ENCODE data around the gene SERPINB7.

SERPINB7 gene

DNA sequence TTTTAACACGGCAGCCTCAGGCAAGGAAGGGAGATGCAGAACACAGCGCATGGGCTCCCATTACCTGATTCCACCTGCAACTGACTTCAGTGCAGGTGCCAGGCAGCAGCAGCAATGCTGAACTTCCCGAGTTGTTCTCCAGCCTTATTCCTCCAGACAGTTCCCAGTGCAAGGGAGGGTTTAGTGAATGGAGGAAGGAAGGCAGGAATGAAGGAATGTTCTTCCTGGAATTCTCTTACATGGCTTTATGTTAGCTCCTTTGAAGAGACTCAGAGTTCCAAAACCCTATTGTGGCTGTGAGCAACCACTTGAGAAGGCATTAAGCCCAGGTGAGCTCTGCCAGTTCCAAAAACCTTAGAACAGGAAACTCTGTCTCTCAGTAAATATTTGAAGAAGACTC, 45.5 kb downstream of the SERPINB7 start:
- H3K27me3 Mint-ChIP-seq (ENCODE audit: low read depth, poor library complexity) = no peaks in the 10 kb centered on the region
- no peak overlapping the region for H3K4me3 Mint-ChIP-seq
- H3K27ac Mint-ChIP-seq = no peak overlapping the region
- DNase-seq = no peak
- TF ChIP-seq, protein P1, sequence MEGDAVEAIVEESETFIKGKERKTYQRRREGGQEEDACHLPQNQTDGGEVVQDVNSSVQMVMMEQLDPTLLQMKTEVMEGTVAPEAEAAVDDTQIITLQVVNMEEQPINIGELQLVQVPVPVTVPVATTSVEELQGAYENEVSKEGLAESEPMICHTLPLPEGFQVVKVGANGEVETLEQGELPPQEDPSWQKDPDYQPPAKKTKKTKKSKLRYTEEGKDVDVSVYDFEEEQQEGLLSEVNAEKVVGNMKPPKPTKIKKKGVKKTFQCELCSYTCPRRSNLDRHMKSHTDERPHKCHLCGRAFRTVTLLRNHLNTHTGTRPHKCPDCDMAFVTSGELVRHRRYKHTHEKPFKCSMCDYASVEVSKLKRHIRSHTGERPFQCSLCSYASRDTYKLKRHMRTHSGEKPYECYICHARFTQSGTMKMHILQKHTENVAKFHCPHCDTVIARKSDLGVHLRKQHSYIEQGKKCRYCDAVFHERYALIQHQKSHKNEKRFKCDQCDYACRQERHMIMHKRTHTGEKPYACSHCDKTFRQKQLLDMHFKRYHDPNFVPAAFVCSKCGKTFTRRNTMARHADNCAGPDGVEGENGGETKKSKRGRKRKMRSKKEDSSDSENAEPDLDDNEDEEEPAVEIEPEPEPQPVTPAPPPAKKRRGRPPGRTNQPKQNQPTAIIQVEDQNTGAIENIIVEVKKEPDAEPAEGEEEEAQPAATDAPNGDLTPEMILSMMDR (IDR thresholded peaks at IDR 0.05) = no peak
- H3K9me3 Mint-ChIP-seq = peaks cover 21% of the 10 kb centered on the region
- no peaks in the 10 kb centered on the region for H3K36me3 Mint-ChIP-seq (ENCODE audit: low read depth)
- H3K4me1 Mint-ChIP-seq = no peaks in the 10 kb centered on the region

GRCh38 chr18:63823516-63824219, 48.5 kb downstream of the SERPINB7 start:
- DNase-seq = peak; percentile 23
- TF ChIP-seq, protein P1 (IDR thresholded peaks at IDR 0.05) = peak; percentile 48
- H3K9me3 Mint-ChIP-seq = no peaks in the 10 kb centered on the region
- no peaks in the 10 kb centered on the region for H3K36me3 Mint-ChIP-seq (ENCODE audit: low read depth)
- H3K4me3 Mint-ChIP-seq = no peak overlapping the region
- no peaks in the 10 kb centered on the region for H3K27me3 Mint-ChIP-seq (ENCODE audit: low read depth, poor library complexity)
- no peaks in the 10 kb centered on the region for H3K4me1 Mint-ChIP-seq
- no peak overlapping the region for H3K27ac Mint-ChIP-seq

GRCh38 chr18:63824220-63824525, 49.0 kb downstream of the SERPINB7 start:
- TF ChIP-seq, protein P1 (IDR thresholded peaks at IDR 0.05) = no peak
- no peak overlapping the region for H3K27ac Mint-ChIP-seq
- no peak overlapping the region for H3K4me3 Mint-ChIP-seq
- H3K36me3 Mint-ChIP-seq (ENCODE audit: low read depth) = no peaks in the 10 kb centered on the region
- H3K9me3 Mint-ChIP-seq = no peaks in the 10 kb centered on the region
- H3K27me3 Mint-ChIP-seq (ENCODE audit: low read depth, poor library complexity) = no peaks in the 10 kb centered on the region
- H3K4me1 Mint-ChIP-seq = no peaks in the 10 kb centered on the region
- DNase-seq = no peak

DNA sequence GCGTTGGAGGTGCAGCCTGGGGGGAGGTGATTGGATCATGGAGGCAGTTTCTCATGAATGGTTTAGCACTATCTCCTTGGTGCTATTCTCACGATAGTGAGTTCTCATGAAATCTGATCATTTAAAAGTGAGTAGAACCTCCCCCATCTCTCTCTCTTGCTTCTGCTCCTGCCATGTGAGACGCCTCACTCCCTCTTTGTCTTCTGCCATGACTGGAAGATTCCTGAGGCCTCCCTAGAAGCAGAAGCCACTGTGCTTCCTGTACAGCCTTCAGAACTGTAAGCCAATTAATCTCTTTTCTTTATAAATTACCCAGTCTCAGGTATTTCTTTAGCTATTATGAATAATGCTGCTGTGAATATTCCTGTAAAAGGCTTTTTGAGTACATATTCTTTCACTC, 52.9 kb downstream of the SERPINB7 start:
- no peak overlapping the region for H3K27ac Mint-ChIP-seq
- H3K4me3 Mint-ChIP-seq = no peak overlapping the region
- no peak for DNase-seq
- TF ChIP-seq, protein P1 (IDR thresholded peaks at IDR 0.05) = no peak
- H3K9me3 Mint-ChIP-seq = no peaks in the 10 kb centered on the region
- H3K27me3 Mint-ChIP-seq (ENCODE audit: low read depth, poor library complexity) = no peaks in the 10 kb centered on the region
- H3K36me3 Mint-ChIP-seq (ENCODE audit: low read depth) = no peaks in the 10 kb centered on the region
- peaks cover under 1% of the 10 kb centered on the region for H3K4me1 Mint-ChIP-seq

GRCh38 chr18:63828656-63829055, 53.4 kb downstream of the SERPINB7 start:
- H3K27me3 Mint-ChIP-seq (ENCODE audit: low read depth, poor library complexity) = peaks cover 2% of the 10 kb centered on the region
- no peaks in the 10 kb centered on the region for H3K36me3 Mint-ChIP-seq (ENCODE audit: low read depth)
- TF ChIP-seq, protein P1 (IDR thresholded peaks at IDR 0.05) = no peak
- no peaks in the 10 kb centered on the region for H3K9me3 Mint-ChIP-seq
- no peak overlapping the region for H3K4me3 Mint-ChIP-seq
- no peak for DNase-seq
- H3K4me1 Mint-ChIP-seq = peaks cover 6% of the 10 kb centered on the region
- H3K27ac Mint-ChIP-seq = no peak overlapping the region

DNA sequence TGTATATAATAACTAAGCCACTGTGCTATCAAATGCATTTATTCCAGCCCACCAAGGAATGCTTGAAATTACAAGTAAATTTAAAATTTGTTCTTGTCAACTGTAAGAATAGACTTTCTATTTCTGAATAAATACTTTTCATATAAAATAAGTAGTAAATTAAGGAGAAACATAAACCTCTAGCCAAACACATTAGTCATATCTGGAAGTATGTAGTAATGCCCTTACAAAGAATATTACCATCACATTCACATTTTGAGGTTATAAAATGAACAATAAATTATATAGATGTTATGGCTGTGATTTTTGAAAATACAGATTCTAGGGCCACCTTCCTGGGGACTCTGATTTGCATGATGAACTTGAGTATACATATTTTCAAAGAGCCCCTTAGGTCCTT, 54.7 kb downstream of the SERPINB7 start:
- Mint-ChIP-seq H3K9me3 (no peaks in the 10 kb centered on the region), H3K4me1 (peaks cover 18% of the 10 kb centered on the region), H3K36me3 (ENCODE audit: low read depth) (no peaks in the 10 kb centered on the region), H3K4me3 (no peak overlapping the region), H3K27ac (no peak overlapping the region), H3K27me3 (ENCODE audit: low read depth, poor library complexity) (peaks cover 7% of the 10 kb centered on the region)
- DNase-seq = no peak
- TF ChIP-seq, protein P1 (IDR thresholded peaks at IDR 0.05) = no peak

Data from nephron progenitor cell (in vitro differentiated cells).